AG04449 (cell line): ENCODE data around the gene PARD6A.

Experiments
- CTCF ChIA-PET: fragments of 350-600 bp; formaldehyde crosslinking; extraction: SDS; loops from one replicate; lab custom pipeline; 2021; ENCODE audit warnings: antibody characterized with exemption; lab: Yijun Ruan, JAX
- POLR2A ChIA-PET: fragments of 400-600, 350-600 bp; formaldehyde crosslinking; extraction: SDS; loops from one replicate; lab custom pipeline; 2020; ENCODE audit warnings: antibody characterized with exemption, inconsistent platforms; lab: Yijun Ruan, JAX
- DNase-seq: peaks from one replicate; pipeline ENCODE4 v3.0.0-alpha.2; 2010; ENCODE audit warnings: low read depth, low spot score
- H3K4me3 ChIP-seq: 2 replicates; pipeline ENCODE4 v1.5.1; 2011; ENCODE audit warnings: low read depth, mild to moderate bottlenecking, control low read depth, low read length
- TF ChIP-seq, protein P1 (sequence below): IDR thresholded peaks from one replicate; pipeline ENCODE4 v1.5.1; 2011; ENCODE audit warnings: mild to moderate bottlenecking, moderate library complexity, low read length, control low read depth, inconsistent platforms; ENCODE audit not compliant: insufficient read depth; ENCODE audit errors: missing control alignments

The PARD6A gene

DNA sequence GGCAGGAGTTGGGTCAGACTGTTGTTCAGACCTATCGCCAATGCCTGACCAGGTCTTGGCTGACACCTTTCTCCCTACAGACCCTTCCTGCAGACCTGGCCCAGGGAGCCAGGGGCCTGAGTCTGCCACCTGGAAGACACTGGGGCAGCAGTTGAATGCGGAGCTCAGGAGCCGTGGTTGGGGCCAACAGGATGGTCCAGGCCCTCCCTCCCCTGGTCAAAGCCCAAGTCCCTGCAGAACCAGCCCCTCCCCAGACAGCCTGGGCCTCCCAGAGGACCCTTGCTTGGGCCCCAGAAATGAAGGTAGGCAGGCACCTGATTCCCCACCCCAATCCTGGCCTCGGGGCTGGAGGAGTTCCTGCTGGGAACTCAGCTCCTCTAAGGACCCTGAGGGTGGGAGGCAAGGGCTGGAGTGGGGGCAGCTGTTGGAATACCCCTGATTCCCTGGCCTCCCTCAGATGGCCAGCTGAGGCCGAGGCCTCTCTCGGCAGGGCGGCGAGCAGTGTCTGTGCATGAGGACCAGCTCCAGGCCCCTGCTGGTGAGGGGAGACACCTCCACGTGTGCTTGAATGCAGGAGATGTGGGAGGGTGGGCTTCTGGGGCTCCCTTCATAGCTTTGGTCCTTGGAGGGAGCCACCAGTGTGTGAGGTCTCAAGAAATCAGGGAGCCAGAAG, 4.3 kb upstream of the PARD6A start:
- CTCF ChIA-PET, result interaction anchor here (1.0 to 19.0 kb wide), 3 partner anchors 92 to 133 kb away, joined by 3 to 605 read pairs (median 3); partner anchors contain the start of gene RIPOR1
- no peak overlapping the region for H3K4me3 ChIP-seq
- TF ChIP-seq, protein P1, sequence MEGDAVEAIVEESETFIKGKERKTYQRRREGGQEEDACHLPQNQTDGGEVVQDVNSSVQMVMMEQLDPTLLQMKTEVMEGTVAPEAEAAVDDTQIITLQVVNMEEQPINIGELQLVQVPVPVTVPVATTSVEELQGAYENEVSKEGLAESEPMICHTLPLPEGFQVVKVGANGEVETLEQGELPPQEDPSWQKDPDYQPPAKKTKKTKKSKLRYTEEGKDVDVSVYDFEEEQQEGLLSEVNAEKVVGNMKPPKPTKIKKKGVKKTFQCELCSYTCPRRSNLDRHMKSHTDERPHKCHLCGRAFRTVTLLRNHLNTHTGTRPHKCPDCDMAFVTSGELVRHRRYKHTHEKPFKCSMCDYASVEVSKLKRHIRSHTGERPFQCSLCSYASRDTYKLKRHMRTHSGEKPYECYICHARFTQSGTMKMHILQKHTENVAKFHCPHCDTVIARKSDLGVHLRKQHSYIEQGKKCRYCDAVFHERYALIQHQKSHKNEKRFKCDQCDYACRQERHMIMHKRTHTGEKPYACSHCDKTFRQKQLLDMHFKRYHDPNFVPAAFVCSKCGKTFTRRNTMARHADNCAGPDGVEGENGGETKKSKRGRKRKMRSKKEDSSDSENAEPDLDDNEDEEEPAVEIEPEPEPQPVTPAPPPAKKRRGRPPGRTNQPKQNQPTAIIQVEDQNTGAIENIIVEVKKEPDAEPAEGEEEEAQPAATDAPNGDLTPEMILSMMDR, result no peak
- no peak for DNase-seq
- POLR2A ChIA-PET, result interaction anchor here (0.6 kb wide), 1 partner anchor 95 kb away, joined by 3 read pairs; no protein-coding TSS in a partner anchor

DNA sequence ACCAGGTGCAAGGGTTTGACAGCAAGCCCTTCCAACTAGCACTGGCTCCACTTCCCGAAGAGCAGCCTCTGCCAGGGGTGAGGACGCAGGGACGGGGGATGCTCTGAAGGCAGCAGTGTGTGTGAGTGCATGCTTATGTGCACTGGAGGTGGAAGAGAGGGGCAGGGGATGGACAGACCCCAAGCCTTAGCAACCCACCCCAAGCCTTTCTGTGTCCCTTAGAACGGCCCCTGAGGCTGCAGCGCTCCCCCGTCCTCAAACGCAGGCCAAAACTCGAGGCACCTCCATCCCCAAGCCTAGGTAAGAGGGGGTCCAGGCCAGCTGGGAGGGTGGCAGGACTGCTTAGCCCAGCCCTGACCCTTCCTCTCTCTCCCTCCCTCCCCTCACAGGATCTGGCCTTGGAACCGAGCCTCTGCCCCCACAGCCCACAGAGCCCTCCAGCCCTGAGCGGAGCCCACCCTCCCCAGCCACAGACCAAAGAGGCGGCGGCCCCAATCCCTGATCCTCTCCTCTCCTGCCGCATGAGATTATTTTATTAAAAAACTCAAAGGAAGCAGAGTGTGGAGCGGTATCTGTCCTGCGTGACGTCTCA, 3.6 kb upstream of the PARD6A start:
- TF ChIP-seq, protein P1, result no peak
- ChIA-PET POLR2A (no interaction called here), CTCF (interaction anchor here (1.3 to 19.0 kb wide), 4 partner anchors 11 to 134 kb away, joined by 3 to 605 read pairs (median 27); partner anchors contain the start of genes CARMIL2 and RIPOR1)
- no peak overlapping the region for H3K4me3 ChIP-seq
- no peak for DNase-seq

DNA sequence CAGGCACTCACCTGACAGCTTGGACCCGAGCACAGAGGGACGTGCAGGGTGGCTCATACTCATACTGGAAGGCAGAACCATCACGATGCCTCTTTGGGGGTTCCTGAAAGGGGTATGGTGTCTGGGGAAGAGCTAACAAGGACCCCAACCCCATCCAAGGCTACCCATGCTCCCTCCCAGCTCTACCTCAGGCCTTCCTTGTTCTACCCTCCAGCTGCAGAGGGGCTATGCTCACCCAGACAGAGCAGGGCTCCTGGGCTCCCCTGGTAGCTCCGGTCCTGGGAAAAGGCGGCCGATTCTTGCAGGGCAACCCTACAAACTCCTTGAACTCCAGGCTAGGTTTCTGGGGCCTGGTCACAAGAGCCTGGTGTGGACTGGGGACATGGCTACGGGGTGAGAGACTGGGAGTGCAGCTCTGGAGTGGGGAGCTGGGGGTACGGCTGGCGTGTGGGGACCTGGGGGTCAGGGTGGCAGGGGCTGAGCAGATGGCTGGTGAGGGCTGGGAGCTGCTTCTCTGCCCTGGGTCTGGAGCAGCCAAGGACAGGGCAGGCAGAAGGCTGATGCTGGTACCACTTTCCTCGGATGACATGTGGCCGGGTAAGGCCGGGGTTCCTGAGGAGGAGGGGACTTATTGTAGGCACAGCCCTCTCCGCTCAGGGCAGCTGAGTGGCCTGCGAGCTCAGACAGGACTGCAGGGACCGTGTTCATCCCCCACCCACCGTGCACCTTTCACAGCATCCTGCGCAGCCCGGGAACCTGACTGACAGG, 2.8 kb upstream of the PARD6A start:
- CTCF ChIA-PET, result interaction anchor here (0.6 to 19.0 kb wide), 8 partner anchors 8 to 749 kb away, joined by 3 to 605 read pairs (median 10); partner anchors contain the start of genes ATP6V0D1, CARMIL2, CTCF and RIPOR1
- TF ChIP-seq, protein P1, result no peak
- no peak overlapping the region for H3K4me3 ChIP-seq
- POLR2A ChIA-PET, result interaction anchor here (0.9 kb wide), 1 partner anchor 10 kb away, joined by 4 read pairs; no protein-coding TSS in a partner anchor
- no peak for DNase-seq

DNA sequence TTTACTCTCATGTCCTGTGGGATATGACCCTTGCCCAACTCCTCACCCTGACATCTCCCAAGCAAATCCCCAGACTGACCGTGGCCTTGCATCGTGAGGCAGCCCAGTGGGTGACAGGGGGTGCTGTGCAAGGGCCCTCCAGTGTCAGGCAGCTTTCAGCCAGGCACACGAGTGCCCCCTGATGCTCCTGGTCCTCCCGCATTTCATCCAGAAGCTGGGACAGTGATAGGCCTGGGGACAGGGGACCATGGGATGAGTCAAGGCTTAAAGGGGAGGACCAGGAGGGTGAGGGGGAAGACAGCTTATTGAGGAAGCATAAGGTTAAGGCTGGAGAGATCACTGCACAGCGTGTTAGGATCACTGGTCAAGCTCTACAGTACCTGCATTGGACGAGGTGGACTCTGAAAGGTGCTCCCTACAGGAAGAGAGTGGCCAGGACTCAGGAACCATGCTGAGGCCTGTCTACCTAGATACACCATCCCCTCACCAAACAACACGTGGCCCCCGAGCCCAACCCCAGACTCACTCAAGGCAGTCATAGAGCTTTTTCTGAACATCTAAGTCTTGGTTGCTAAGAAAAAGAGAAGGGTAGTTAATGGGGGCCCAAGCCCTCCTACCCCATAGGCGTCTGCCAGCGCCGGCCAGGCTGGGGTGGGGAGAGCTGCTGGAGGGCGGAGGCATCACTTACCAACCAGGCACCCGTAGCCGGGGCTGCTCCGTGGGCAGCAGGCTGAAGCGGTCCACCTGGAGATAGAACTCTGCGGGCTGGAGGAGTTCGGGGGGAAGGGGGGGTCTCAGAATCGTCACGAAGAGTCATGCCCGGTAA, 1.7 kb upstream of the PARD6A start:
- CTCF ChIA-PET, result interaction anchor here (0.8 to 19.0 kb wide), 9 partner anchors 9 to 178 kb away, joined by 3 to 605 read pairs (median 6); partner anchors contain the start of genes ATP6V0D1, CARMIL2, CTCF and RIPOR1
- H3K4me3 ChIP-seq, result peak overlapping the region; percentile 94
- no peak for DNase-seq
- TF ChIP-seq, protein P1, result no peak
- POLR2A ChIA-PET, result interaction anchor here (0.9 kb wide), 2 partner anchors 9 to 138 kb away, joined by 4 to 6 read pairs; no protein-coding TSS in a partner anchor

DNA sequence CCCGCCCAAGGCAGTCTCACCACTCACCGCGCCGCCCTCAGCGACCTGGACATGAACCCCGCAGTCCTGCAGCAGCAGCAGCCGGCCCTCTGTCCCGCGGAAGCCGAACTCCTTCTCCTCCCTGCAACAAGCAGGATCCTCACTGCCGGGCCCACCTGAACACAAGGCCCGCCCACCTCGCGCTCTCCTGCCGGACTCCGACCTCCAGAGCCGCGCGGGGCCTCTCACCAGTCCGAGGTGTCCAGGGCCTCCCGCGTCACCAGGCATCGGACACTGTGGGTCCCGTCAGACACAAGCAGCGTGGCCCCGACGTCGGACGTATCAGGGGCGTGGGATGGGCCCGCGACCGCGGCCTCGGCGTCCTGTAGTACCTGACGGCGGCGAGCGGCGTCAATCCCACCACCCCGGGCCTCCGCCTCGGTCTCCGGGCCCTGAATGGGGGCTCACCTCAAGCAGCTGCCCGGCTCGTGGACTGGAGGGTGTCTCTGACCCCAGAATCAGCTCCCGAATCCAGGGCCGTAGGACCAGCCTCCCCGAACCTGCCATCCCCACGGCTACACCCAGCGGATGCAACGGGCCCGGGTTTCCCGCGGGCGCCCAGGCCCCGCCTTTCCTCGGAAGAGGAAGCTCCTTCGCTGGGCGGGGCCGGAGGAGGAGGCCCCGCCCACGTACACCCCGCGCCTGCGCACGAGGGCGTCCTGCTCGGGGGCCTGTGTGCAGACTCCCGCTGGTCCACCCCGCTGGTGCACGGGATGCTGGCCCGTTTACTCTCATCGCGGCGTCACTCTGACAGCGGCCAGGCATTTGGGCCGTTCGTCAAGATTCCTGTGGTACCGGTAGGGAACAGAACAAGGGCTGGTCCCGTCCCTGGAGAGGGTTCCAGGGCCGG, 841 bp upstream of the PARD6A start, which contains the start of gene ACD:
Gene ACD (minus strand): TSS at position 586 of the 889 bp plus-strand sequence. CDS start 40 bp downstream, at position 546.
- TF ChIP-seq, protein P1, result no peak
- peak; percentile 17 for DNase-seq
- ChIA-PET CTCF (interaction anchor here (0.6 to 19.0 kb wide), 11 partner anchors 8 to 137 kb away, joined by 3 to 605 read pairs (median 6); partner anchors contain the start of genes CARMIL2, CTCF and RIPOR1), POLR2A (interaction anchor here (0.6 to 0.9 kb wide), 6 partner anchors 11 to 426 kb away, joined by 3 to 6 read pairs (median 3); partner anchors contain the start of genes ATP6V0D1 and CTCF)
- peak within 1 kb of the TSS; percentile 94 for H3K4me3 ChIP-seq
